ENCODE measurements around the gene SHROOM4.

The SHROOM4 gene

GRCh38 chrX:50648156-50648555 lies 165.8 kb downstream of the SHROOM4 start:
- TF ChIP-seq, protein P1, sequence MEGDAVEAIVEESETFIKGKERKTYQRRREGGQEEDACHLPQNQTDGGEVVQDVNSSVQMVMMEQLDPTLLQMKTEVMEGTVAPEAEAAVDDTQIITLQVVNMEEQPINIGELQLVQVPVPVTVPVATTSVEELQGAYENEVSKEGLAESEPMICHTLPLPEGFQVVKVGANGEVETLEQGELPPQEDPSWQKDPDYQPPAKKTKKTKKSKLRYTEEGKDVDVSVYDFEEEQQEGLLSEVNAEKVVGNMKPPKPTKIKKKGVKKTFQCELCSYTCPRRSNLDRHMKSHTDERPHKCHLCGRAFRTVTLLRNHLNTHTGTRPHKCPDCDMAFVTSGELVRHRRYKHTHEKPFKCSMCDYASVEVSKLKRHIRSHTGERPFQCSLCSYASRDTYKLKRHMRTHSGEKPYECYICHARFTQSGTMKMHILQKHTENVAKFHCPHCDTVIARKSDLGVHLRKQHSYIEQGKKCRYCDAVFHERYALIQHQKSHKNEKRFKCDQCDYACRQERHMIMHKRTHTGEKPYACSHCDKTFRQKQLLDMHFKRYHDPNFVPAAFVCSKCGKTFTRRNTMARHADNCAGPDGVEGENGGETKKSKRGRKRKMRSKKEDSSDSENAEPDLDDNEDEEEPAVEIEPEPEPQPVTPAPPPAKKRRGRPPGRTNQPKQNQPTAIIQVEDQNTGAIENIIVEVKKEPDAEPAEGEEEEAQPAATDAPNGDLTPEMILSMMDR (IDR thresholded peaks at IDR 0.05; ENCODE audit: control insufficient read depth, extremely low read depth, insufficient read depth): no peak
- H3K4me3 ChIP-seq (ENCODE audit: low read depth, low read length): no peak overlapping the region
- no peak for DNase-seq (ENCODE audit: low read depth)

GRCh38 chrX:50644496-50644895 lies 169.5 kb downstream of the SHROOM4 start:
- H3K4me3 ChIP-seq (ENCODE audit: low read depth, low read length): no peak overlapping the region
- TF ChIP-seq, protein P1 (IDR thresholded peaks at IDR 0.05; ENCODE audit: control insufficient read depth, extremely low read depth, insufficient read depth): no peak
- no peak for DNase-seq (ENCODE audit: low read depth)

DNA sequence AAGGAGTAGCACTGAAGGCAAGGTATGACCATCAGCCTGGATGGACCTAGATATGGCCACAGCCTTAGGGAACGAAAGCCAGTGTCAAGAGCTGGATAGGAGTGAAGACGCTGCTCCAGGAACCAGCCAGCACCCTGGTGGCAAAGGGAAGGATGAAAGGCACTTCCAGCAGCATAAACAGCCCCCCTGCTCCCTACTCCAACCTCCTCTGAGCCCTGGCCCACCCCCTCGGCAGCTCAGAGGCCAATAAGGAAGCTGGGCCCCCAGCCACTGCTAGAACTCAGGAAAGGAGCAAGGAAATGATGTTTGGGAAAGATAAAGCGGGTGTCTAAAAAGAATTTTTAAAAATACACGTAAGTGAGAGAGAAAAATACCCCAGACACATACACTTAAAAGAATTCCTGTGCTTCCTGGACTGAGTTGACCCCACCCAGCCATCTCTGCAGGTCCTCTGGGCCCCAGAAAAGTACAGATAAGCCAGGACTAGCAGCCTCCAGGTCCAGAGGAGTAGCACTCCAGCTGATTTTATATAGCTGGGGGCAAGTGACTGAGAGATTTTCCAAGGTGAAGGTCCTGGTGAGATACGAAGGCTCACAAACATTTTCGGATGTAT lies 170.4 kb downstream of the SHROOM4 start:
- H3K4me3 ChIP-seq (ENCODE audit: low read depth, low read length): no peak overlapping the region
- no peak for DNase-seq (ENCODE audit: low read depth)
- TF ChIP-seq, protein P1 (IDR thresholded peaks at IDR 0.05; ENCODE audit: control insufficient read depth, extremely low read depth, insufficient read depth): no peak

DNA sequence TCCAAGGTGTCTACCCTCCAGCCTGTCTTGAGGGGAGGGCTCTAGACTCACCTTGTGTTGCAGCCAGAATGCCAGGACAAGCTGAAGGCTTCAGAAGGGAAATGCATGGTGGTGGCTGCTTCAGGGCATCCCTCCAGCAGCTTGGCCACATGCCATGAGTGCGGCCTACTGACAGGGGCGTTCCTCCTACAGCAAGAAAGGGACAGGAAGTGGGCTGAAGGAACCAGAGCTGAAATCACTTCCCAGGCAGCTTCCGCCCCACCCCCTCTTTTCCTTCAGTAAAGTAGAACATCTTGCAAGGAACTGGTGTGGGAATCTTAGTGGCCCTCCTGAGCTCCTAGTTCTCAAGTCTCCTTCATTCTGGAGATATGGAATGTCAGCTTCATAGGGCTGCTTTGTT lies 175.9 kb downstream of the SHROOM4 start:
- no peak for DNase-seq (ENCODE audit: low read depth)
- H3K4me3 ChIP-seq (ENCODE audit: low read depth, low read length): no peak overlapping the region
- TF ChIP-seq, protein P1 (IDR thresholded peaks at IDR 0.05; ENCODE audit: control insufficient read depth, extremely low read depth, insufficient read depth): no peak

DNA sequence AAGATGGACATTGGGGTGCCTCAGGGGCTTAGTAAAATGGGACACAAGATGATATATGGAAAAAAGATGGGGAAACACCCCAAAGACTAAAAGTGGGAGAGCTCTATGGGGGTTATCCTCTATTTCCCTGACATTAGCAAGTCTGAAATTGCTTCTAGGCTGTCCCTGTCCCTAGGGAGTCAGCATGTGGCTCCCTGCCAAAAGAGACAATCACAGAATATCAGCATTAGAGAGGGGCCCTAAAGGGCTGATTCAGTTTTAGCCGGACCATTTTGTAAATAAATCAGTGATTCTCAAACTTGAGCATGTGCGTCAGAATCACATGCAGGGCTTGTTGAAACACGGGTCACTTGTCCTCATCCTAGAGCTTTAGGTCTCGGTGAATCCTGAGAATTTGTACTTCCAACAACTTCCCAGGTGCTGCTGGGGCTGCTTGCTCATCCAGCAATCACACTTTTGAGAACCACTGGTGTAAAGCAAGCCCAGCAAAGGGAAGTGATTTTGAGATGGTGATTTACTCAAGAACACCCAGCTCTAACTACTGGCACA lies 178.1 kb downstream of the SHROOM4 start:
- no peak for DNase-seq (ENCODE audit: low read depth)
- TF ChIP-seq, protein P1 (IDR thresholded peaks at IDR 0.05; ENCODE audit: control insufficient read depth, extremely low read depth, insufficient read depth): no peak
- H3K4me3 ChIP-seq (ENCODE audit: low read depth, low read length): no peak overlapping the region

DNA sequence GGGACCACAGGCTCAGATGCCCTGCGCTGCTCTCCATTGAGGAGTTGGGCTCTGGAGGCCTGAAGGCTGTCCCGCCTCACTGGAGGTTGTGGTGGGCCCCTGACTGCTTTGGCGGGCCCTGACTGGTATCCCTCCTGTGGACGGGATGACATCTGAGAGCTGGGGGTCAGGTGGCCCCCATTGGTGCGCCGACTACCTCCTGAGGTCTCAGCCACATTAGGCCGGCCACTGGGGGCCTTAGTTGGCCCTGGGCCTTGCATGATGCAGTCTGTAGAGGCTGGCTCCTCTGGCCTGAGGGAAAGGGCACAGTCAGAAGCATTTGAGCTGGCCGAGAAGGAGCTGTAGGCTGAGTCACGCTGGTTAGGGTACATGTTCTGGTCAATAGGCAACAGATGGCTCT lies 178.8 kb downstream of the SHROOM4 start:
- TF ChIP-seq, protein P1 (IDR thresholded peaks at IDR 0.05; ENCODE audit: control insufficient read depth, extremely low read depth, insufficient read depth): no peak
- no peak overlapping the region for H3K4me3 ChIP-seq (ENCODE audit: low read depth, low read length)
- DNase-seq (ENCODE audit: low read depth): no peak

GRCh38 chrX:50629774-50630173 lies 184.2 kb downstream of the SHROOM4 start:
- no peak for DNase-seq (ENCODE audit: low read depth)
- TF ChIP-seq, protein P1 (IDR thresholded peaks at IDR 0.05; ENCODE audit: control insufficient read depth, extremely low read depth, insufficient read depth): no peak
- H3K4me3 ChIP-seq (ENCODE audit: low read depth, low read length): no peak overlapping the region
